ENCODE data around the gene RAD51AP2. TPM values are rescaled to one million over a fixed set of nuclear protein-coding genes. Genes with fewer than 3 reads are reported as not detected.

RAD51AP2 gene
- total RNA-seq, 1 donor from 2014 or later, result not detected

DNA sequence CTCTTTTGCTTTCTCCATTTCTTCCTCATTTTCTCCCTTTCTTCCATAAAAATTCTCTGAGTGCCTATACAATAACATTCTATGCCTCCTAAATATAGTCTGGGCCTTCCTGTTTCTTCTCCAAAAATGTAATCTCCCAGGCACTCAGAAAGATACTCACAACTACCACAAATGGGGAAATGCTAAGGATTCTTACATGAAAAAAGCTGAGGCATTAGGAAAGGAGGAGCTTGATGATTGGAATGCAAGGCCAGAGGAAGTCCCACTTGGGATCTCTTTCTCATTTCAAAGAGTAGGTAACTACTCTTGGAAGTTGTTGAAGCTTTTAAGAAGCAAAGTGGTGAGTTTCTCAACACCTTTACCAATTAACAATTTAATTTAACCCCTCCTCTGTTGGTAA, 25.6 kb upstream of the RAD51AP2 start:
- intact Hi-C loops (cut with DNase I), result no loop called here
- Histone ChIP-seq H3K4me3 (no peak overlapping the region), H3K9me3 (no peaks in the 10 kb centered on the region), H3K36me3 (no peaks in the 10 kb centered on the region), H3K4me1 (peaks cover 5% of the 10 kb centered on the region), H3K27me3 (ENCODE audit: low read depth) (peaks cover 47% of the 10 kb centered on the region), H3K27ac (no peak overlapping the region)
- ATAC-seq, result no peak
- DNase-seq, result no peak
- TF ChIP-seq, protein P1, sequence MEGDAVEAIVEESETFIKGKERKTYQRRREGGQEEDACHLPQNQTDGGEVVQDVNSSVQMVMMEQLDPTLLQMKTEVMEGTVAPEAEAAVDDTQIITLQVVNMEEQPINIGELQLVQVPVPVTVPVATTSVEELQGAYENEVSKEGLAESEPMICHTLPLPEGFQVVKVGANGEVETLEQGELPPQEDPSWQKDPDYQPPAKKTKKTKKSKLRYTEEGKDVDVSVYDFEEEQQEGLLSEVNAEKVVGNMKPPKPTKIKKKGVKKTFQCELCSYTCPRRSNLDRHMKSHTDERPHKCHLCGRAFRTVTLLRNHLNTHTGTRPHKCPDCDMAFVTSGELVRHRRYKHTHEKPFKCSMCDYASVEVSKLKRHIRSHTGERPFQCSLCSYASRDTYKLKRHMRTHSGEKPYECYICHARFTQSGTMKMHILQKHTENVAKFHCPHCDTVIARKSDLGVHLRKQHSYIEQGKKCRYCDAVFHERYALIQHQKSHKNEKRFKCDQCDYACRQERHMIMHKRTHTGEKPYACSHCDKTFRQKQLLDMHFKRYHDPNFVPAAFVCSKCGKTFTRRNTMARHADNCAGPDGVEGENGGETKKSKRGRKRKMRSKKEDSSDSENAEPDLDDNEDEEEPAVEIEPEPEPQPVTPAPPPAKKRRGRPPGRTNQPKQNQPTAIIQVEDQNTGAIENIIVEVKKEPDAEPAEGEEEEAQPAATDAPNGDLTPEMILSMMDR (IDR thresholded peaks at IDR 0.05), result no peak

DNA sequence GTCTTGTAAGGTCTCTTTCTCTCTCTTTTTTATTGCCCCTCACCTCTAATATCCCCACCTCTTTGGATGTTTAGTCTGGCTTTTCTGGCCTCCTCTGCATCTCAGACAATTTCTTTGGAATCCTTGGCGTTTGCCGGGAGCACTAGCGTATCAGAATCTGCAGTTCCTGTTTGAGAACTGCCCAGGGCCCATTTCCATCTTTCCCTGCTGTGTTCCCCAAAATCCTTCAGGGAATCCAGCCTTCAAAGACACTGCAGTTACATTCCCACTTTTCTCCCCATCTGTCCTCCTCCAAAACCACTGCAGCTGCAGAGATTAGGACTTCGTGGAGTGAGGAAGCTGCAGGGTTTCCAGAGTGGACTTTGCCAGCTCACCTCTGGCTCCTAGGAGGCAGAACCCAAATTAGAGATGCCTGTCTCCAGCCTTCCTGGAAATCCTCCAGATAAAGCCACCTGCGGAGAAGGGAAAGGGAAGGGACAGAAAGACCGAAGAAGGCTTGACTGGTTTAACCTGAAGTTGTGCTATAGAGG, 25.0 kb upstream of the RAD51AP2 start:
- Histone ChIP-seq H3K9me3 (no peaks in the 10 kb centered on the region), H3K36me3 (no peaks in the 10 kb centered on the region), H3K27me3 (ENCODE audit: low read depth) (peaks cover 54% of the 10 kb centered on the region), H3K27ac (no peak overlapping the region), H3K4me1 (peaks cover 5% of the 10 kb centered on the region), H3K4me3 (no peak overlapping the region)
- TF ChIP-seq, protein P1 (IDR thresholded peaks at IDR 0.05), result no peak
- DNase-seq (no peak), ATAC-seq (no peak)
- intact Hi-C loops (cut with DNase I), result no loop called here

DNA sequence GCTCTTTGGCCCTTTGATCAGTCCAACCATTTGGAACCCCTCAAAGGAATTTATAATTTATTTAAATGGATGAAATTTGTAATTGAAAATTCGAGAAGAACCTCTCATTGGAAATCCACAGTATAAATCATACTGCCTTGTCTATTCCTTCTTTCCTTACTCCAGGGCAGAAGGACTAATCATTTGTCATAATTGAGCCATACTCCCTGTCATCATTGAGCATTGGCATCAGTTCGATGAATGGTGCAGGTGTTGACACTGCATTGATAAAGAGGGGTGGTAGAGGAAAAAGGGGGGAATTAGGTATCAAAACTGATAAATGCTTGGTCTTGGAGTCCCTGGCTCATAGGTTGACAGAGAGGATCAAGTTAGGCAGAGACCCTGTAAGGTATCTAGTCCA, 24.2 kb upstream of the RAD51AP2 start:
- ATAC-seq (no peak), DNase-seq (no peak)
- Histone ChIP-seq H3K27me3 (ENCODE audit: low read depth) (peaks cover 60% of the 10 kb centered on the region), H3K4me1 (peaks cover 5% of the 10 kb centered on the region), H3K4me3 (no peak overlapping the region), H3K36me3 (no peaks in the 10 kb centered on the region), H3K27ac (no peak overlapping the region), H3K9me3 (no peaks in the 10 kb centered on the region)
- intact Hi-C loops (cut with DNase I), result no loop called here
- TF ChIP-seq, protein P1 (IDR thresholded peaks at IDR 0.05), result no peak

DNA sequence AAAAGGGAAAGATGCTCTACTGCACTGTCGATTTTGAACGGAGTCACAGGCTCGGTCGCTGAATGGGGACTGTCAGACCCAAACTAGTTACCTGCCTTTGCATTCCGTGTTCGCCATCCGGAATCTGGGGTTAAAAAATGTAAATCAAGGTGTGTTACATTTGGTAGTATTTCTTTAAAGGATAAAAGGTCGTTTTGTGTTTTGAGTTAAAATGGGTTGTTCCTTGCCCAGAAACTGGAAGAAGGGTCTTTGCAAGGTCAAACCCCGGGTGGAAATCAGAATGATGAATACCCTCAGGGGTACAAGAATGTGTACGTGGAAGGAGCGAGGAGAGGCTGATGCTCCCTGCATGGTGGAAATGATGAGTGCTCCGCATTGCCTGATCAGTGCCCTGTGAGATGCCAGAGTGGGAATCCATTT, 23.3 kb upstream of the RAD51AP2 start:
- Histone ChIP-seq H3K9me3 (no peaks in the 10 kb centered on the region), H3K4me1 (peaks cover 5% of the 10 kb centered on the region), H3K27me3 (ENCODE audit: low read depth) (peaks cover 69% of the 10 kb centered on the region), H3K27ac (no peak overlapping the region), H3K4me3 (peak overlapping the region; percentile 56), H3K36me3 (no peaks in the 10 kb centered on the region)
- DNase-seq (no peak), ATAC-seq (no peak)
- TF ChIP-seq, protein P1 (IDR thresholded peaks at IDR 0.05), result no peak
- intact Hi-C loops (cut with DNase I), result no loop called here

DNA sequence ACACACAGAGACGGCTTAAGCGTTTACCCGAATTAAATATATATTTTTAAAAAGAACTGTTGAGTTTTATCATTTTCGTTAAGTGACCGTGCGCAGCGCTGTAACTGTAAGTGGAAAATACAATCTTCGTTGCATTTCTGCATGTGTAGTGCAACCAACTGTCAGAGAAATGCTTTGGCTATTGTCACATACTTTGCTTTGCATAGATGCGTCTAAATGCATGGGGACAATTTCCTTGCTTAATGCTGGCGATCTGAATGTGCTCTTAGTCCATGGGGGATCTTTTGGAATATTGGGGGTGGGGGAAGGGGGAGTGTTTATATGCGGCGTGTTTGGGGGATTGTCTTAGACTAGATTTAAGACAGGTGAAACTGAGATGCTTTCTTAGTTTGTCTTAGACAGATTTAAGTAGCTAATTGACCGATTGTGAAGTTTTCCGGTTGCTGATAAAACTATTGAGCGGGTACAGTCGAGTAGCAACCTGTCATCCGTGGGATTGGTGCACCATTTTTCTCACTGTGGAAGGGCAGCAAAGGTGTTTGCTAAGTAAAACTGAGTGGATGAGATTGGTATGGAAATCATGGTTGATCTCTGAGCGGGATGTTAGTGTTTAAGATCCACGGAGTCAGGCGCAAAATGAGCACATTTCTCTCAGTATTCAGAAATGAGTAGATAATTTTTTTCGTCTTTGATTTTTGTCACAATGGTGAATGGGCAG, 22.7 kb upstream of the RAD51AP2 start:
- TF ChIP-seq, protein P1 (IDR thresholded peaks at IDR 0.05), result no peak
- Histone ChIP-seq H3K4me3 (peak overlapping the region; percentile 56), H3K27ac (no peak overlapping the region), H3K36me3 (no peaks in the 10 kb centered on the region), H3K27me3 (ENCODE audit: low read depth) (peaks cover 66% of the 10 kb centered on the region), H3K9me3 (no peaks in the 10 kb centered on the region), H3K4me1 (peaks cover 5% of the 10 kb centered on the region)
- DNase-seq, result no peak
- intact Hi-C loops (cut with DNase I), result no loop called here
- no peak for ATAC-seq
